Right renal pelvis (tissue), 4 donors: ENCODE data around the gene ZFYVE1. TPM values are rescaled to one million over a fixed set of nuclear protein-coding genes. Genes with fewer than 3 reads are reported as not detected.
"Not testable (repeated sequence)": the region's sequence is repeated elsewhere in the genome, so short reads cannot be mapped to it uniquely, and the experiment has no call there.

ENCODE experiments used
- DNase-seq, 4 donors: peaks; one replicate each; pipeline ENCODE4 v3.0.0-alpha.2; 2013; ENCODE audit warnings: low read depth in 4 of 4, low spot score in 3 of 4, missing footprints in 1 of 4
- polyA plus RNA-seq, 4 donors: library from polyadenylated mRNA; unstranded; fragments of 120-200 nt; gene quantifications; one replicate each; pipeline ENCODE4 v1.2.1, GENCODE V29; 2013; ENCODE audit not compliant: insufficient read length in 4 of 4

Gene ZFYVE1
- polyA plus RNA-seq, 4 donors = 18.4 to 20.8 (median 19.7) TPM

GRCh38 chr14:73007835-73008234, 19.1 kb downstream of the ZFYVE1 start:
- no peak for DNase-seq

DNA sequence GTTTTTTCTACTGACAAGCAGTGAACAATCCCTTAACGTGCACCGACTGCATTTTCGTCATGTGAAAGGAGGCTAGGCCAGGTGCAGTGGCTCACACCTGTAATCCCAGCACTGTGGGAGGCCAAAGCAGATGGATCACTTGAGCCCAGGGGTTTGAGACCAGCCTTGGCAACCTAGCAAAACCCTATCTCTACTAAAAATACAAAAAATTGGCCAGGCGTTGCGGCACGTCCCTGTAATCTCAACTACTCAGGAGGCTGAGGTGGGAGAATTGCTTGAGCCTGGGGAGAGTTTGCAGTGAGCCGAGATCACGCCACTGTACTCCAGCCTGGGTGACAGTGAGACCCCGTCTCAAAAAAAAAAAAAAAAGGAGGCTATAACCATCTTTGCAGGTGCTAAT, 22.3 kb downstream of the ZFYVE1 start:
- DNase-seq = not testable (repeated sequence)

DNA sequence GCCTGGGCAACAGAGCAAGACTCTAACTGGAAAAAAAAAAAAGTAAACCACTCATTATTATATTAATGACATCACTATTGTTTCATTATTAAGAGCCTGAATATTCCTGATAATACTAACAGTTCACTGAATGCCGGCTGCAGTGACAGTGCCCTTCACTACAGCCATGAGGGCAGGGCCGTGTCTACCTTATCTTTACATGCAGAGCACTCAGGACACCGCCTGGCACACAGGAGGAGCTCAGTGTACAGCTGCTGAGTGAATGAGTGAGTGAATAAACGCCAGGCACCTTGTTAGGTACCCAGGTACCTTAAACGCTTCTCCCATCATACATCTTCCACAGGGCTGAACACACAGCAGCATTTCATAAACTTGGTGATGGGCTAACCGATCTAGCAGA, 23.2 kb downstream of the ZFYVE1 start:
- no peak for DNase-seq

- DNase-seq = no peak
Observed at GRCh38 chr14:73000073-73000472, 26.8 kb downstream of the ZFYVE1 start.

- DNase-seq = no peak
Observed at GRCh38 chr14:72999316-72999715, 27.6 kb downstream of the ZFYVE1 start.

GRCh38 chr14:72998252-72998903, 28.5 kb downstream of the ZFYVE1 start:
- no peak for DNase-seq

GRCh38 chr14:72996916-72997315, 30.0 kb downstream of the ZFYVE1 start:
- DNase-seq = no peak

DNA sequence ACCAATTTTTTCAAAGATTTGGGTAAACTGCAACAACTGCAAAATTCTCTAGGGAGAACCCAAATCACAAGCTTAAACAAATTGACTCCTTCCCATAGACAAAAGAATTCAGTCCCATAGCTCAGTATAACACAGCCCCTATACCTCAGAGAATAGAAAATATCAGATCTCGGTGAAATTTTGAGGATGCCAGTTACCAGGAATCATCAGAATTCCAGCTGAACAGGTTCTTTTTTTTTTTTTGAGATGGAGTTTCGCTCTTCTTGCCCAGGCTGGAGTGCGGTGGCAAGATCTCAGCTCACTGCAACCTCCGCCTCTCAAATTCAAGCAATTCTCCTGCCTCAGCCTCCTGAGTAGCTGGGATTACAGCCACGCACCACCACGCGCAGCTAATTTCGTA, 36.7 kb downstream of the ZFYVE1 start:
- DNase-seq = no peak

DNA sequence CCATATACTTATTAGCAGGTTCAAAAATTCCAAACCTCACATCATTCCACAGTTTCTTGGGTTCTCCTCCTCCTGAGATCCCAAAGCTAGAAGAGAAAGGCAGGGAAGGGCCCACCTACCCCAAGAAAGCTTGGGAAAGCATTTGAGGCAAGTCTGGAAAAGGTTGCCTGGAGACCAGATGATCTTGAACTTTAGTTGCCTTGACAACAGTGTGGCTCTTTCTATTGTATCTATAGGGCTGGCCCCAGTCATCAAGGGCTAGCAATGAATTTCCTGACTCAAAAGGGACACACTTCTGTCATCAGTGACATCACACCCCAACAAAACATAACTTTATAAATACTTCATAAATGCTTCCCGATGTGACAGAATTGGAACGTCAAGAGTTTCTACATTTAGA, 40.0 kb downstream of the ZFYVE1 start:
- DNase-seq = no peak

DNA sequence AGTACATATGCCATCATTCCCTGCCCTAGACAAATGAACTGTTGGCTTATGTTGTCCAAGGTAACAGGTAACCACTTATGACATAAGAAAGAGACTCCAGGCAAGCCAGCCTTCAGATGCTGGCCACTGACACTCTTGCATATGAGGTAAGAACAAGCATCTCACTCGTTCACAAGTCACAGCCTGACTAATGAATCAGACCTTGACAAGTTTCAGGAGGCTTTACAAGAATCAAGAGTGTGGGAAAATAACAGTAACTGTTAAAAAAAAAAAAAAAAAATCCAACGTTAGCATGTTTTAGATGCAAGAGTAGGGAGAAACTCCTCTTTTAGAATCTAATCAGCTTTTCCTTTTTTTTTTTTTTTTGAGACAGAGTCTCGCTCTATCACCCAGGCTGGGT, 40.7 kb downstream of the ZFYVE1 start:
- no peak for DNase-seq

GRCh38 chr14:72982146-72982708, 44.7 kb downstream of the ZFYVE1 start:
- no peak for DNase-seq

- no peak for DNase-seq
Observed at GRCh38 chr14:72980863-72981262, 46.0 kb downstream of the ZFYVE1 start.

GRCh38 chr14:72978856-72979255, 48.0 kb downstream of the ZFYVE1 start:
- no peak for DNase-seq

- DNase-seq = no peak
Observed at GRCh38 chr14:72975770-72976169, 51.1 kb downstream of the ZFYVE1 start.

DNA sequence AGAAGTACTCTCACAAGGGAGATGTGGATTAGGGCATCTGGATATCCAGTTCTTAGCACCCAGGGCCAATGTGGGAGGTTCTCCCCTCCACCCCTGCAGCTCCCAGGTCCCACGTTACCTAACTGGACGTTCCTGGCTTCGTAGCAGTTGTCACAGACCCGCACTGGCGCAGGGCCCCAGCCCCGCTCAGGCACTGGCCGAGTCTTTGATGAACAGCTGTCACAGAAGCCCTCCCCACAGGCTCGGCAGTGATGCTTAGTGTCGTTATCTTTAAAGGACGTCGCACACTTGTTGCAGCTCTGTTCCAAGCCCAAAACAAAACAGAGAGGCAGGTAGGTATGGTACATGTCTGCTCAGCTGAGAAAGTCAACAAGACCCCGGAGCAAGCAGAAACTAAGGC, 52.2 kb downstream of the ZFYVE1 start:
- DNase-seq = no peak

- DNase-seq = no peak
Observed at GRCh38 chr14:72970824-72971434, 56.0 kb downstream of the ZFYVE1 start.

- DNase-seq = no peak
Observed at GRCh38 chr14:72970058-72970630, 56.8 kb downstream of the ZFYVE1 start.

DNA sequence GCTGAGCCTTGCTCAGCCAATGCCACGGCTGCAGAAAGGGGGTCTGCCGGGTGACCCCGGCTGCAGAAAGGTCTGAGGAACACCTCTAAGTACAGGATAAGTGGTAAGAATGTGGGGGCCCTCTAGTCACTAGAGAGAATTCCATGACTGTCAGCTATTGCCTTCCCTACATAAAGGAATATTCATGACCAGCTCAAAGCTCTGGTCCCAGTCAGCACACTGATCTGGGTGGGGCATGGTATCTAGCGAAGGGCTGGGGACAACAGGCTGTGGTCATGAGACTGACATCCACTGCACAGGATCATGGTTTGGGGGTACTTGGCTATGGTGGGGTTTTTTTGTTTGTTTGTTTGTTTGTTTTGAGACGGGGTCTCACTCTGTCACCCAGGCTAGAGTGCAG, 58.6 kb downstream of the ZFYVE1 start:
- no peak for DNase-seq

GRCh38 chr14:72966038-72966437, 60.9 kb downstream of the ZFYVE1 start:
- no peak for DNase-seq

- DNase-seq = no peak
Observed at GRCh38 chr14:72965249-72965648, 61.7 kb downstream of the ZFYVE1 start.

- no peak for DNase-seq
Observed at GRCh38 chr14:72962829-72963312, 64.0 kb downstream of the ZFYVE1 start.

- not testable (repeated sequence) for DNase-seq
Observed at GRCh38 chr14:72962336-72962754, 64.6 kb downstream of the ZFYVE1 start.
